NCI-H187 (cell line): ENCODE results near the gene STK24.

Experiments
- DNase-seq, 2 experiments: peaks; one replicate each; lab custom pipeline; 2025; lab: John Stamatoyannopoulos, UW

STK24 gene

DNA sequence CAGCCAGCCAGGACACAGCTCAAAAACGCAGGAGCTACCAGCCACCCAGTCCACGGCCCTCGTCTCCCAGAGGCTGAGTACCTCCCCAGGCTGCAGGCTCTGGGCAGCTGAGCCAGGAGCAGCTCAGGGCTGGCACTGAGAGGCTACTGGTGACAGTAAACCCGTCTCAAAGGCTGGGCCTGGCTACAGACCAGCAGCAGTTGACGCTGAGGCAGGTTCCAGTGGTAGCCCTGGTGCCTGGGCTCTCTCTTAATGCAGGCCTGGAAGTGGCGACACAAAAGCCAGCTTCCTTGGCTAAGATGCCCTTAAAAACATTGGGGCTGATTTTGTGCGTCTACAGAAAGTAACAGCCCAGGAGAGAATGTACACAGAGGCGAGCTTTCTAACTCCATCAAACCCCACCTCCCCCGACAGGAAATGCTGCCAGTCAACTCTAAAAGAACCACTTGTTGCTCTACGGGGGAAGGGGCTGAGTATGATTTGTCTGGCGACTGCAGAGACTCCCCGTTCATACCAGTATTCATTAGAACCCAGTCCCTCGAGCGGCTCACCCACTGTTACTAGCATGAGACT lies 126.3 kb downstream of the STK24 start:
- DNase-seq = no peak

DNA sequence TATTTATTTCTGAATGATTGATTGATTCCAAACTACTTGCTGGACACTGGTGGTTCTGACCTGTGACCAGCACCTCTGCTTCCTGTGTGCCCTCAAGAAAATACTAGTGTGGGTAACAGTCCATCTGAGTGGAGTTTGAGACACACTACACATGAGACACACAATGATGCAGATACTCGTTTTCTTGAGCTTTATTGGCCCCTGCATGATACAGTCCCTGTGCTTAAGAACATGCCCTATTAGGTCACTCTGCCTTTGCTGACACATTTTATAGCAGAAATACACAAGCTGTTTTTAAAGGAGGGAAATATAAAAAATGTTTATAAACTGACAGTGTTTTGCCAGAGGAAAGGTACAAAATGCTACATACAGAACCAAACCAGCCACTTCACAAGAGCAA lies 126.9 kb downstream of the STK24 start:
- DNase-seq = no peak

- DNase-seq = no peak
These were observed 127.6 kb downstream of the STK24 start for GRCh38 chr13:98449273-98449672.

DNA sequence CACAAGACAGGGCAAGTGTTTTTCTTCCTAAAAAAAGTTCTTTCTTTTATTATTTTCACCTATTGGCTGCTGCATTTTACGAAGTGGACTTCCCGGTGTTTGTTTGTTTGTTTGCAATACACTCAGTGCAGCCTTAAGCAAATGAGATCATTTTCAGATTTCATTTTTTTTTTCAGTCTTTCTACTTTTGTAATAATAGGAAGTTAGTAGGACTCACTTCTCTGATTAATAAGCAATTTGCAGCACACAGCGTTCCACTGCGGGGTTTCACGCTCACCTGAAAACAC lies 128.3 kb downstream of the STK24 start:
- DNase-seq = no peak

DNA sequence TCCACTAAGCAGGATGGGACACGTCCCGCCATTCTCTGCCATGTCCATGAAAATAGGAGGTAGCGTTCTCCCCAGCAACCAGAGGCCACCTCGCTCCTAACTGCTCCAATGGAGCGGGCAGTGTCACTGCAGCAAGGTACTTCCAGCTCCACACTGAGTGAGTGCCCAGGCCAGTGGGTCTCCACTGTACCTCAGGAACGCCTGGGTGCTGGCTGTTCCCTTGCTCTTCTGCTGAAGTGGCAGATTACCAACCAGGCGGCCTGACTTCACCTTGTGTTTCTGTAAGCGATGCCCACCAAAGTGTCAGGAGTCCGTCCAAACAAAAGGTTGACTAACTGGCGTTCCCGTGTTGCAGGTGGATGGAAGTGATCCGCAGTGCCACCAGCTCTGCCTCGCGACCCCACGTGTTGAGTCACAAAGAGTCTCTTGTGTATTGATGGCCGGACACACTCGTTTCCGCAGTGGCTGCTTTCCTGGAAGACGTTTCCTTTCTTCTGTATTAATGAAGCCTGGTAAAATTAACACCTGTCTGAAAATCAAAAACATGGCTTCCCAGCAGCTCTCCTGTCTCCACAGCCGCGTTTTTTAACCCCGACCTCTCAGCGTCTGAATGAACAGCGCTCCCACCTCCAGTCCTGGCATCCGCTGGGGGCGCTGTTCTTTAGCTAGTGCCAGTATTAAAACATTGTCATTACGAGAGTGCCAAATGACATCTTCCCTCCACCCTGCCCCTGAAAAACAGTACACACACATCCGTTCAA lies 128.8 kb downstream of the STK24 start:
- peak; percentile 56 to 77 for DNase-seq

DNA sequence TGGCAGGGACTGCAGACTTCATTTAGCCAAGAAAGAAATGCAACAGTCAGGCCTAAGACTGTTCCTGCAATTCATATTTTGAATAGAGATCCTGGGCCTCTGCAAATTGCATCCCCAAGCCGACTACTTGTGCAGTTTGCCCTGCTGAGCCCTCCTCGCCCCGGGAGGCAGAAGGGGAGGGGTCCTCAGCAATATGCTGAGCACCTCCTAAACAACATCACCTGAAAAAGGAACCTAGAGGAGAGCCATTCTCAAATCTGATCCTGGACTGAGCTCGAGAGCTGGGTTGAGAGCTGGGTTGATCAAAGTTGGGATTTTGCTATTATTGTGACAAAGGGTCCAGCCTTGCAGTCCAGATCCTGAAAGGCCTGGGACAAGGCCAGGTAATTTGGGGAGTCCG lies 129.8 kb downstream of the STK24 start:
- no peak for DNase-seq

DNA sequence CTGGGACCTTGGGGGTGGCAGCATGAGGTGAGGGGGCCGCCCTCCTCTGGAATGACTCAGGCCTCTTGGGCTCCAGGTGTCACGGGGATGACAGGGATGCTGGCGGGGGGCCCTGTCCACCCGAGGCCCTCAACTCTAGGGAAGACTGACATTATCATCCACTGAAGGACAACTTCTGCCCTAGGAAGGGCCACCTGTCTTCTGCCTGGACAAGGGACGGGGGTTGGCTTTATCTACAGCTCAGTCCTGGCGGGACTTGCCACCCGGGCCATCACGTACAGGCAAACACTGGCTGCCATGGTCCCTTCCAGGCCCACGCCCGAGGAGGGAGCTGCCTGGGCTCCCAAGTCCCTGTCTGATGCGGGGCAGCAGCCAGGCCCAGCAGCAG lies 130.7 kb downstream of the STK24 start:
- DNase-seq = no peak

DNA sequence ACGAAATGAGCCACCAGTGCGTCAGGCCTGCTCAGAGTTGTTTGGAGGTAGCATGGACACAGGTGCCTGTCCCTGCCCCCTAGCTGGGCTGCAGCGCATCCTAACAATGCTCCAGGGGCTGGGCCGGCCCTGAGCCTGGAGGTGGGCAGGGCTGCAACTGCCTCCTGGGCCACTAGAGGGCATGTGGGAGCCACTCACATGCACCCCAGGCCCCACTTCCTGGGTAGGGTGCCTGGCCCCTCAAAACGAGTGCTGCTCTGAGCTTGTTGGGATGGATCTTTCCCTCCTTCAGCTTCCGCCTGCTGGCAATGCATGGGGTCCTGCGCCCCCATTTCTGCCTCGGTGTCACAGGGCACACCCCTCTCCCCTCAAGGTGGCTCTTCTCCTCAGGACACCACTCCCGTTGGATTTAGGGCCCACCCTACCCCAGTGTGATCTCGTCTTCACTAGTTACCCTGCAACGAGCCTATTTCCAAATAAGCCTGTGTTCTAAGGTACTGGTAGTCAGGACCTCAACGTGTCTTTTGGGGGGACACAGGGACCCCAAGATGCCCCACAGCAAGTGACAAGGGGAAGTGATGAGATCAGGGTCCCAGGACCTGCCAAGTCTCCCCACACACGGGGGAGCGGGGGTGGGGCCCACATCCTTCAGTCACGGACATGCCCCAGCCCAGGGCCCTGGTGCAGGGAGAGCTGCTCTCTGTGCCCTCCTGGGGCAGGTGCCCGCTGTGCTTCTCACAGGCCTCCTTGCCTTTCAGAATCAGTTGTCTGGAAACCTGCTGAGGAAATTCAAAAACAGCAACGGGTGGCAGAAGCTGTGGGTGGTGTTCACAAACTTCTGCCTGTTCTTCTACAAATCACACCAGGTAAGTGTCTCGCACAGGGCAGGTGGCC lies 131.3 kb downstream of the STK24 start:
- peak; percentile 35 to 46 for DNase-seq

DNA sequence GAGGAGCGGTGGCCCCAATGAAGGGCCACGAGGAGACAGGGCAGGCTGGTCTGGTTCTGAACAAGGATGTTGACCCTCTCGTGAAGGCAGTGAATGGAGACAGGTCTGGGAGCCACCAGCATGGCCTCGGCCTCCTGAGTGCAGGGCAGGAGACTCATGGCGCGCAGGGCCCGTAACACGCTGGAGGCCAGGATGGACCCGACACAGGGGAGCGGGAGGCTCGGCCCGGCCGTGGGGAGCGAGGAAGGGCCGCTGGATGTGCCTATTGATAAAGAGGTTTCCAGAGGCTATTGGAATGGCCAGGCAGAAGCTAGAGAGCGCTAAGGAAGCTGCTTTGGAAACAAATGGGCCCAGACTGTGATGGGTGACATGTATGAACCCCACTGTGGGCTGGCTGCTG lies 132.5 kb downstream of the STK24 start:
- DNase-seq = no peak

DNA sequence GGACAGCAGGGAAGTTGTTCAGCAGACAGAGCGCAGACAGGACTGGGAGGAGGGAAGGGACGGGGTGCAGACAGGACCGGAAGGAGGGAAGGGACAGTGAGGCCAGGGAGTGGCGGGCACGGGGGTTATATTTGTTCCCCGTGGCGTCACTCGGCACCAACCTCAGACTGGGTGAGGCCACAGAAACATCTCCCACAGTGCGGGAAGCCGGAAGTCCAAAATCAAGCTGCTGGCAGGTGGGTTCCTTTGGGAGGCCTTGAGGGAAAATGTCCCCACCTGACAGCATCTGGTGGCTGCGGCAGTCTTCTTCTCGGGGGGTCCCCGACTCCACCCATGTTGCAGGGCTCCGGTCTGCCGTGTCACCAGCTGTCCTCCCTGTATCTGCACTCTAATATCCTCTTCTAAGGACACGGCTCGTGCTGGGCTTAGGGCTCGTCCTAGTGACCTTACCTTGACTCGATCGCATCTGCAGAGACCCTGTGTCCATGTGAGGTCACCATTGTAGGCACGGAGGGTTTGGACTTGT lies 133.0 kb downstream of the STK24 start:
- DNase-seq = no peak

DNA sequence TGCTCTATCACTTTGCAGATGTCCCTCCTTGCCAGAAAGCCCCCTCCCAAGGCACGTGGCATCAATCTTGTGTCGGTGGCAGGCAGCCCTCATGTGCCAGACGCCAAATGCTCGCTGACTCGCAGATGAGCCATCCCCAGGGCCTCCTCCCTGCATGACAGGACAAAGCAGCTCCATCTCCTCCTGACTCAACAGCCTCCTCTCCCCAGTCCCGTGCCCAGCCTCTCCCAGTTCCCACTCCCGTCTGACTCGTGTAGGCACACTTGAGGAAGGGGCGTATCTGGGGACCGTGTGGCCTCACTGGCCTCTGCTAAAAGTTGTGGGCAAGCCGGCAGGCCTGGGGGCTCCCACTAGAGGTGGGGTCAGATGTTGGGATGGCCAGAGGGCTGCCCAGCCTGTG lies 133.6 kb downstream of the STK24 start:
- DNase-seq = no peak

DNA sequence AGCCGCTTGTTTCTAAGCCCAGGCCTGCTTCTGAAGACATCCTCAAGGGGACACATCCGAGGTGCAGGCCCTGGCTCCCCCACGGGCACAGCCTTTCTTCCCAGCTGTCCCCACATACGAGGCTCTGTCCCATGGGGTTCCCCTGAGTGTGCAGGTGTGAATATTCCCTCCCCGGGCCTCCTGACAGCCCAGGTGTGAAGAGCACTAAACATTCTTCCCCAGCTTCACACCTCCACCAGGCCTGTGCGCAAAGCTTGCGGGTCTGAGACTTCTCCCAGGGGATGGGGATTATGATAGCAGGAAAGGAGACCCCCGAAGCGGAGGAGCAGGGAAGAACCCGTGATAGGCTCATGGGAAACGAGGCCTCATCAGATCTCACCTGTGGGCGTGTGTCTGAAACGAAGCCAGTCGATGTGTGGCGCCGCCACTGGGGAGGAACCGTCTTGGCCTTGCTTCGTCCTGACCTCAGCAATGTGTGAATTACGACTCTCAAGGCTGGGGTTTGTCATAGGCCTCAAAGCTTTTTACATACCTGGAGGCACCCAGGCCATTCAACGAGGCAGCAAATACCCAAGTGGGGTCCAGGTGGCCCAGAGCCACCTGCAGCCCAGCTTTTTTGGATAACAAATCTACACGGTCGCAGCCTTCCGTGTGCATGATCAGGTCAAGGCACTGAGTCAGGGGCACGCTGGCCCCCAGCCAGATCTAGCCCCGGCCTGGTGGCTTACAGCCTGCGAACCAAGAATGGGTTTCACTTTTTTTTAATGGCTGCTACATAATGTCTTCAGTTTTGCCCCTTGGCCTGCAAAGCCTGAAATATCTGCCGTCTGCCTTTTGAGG lies 134.3 kb downstream of the STK24 start:
- DNase-seq = no peak

DNA sequence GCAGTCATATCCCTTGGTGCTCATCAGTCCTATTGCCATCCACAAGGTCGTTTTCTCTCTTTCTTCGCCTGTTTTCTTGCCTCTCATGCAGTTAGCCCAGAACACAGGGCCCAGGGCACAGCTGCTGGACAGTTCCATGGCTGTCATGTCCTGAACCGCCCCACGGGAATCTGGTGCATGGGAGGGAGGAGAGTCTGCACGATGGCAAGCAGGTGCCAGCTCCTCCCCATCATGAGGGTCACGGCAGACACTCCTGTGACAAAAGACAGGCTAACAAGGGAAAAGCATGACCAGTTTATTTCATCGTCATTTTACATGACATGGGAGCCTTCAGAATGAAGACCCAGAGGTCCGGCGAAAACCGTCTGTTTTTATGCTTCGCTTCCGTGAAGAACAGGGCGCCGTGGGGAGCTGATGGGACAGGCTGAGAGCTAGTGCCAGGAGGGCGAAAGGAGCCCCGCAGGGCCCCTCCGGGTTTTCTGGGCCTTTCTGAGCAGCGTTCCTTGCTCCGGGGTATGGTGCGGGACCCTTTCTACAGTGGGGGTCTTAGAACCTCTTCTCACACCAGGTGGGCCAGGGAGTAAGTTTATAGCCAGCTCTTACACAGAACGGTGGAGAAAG lies 135.7 kb downstream of the STK24 start:
- DNase-seq = no peak

DNA sequence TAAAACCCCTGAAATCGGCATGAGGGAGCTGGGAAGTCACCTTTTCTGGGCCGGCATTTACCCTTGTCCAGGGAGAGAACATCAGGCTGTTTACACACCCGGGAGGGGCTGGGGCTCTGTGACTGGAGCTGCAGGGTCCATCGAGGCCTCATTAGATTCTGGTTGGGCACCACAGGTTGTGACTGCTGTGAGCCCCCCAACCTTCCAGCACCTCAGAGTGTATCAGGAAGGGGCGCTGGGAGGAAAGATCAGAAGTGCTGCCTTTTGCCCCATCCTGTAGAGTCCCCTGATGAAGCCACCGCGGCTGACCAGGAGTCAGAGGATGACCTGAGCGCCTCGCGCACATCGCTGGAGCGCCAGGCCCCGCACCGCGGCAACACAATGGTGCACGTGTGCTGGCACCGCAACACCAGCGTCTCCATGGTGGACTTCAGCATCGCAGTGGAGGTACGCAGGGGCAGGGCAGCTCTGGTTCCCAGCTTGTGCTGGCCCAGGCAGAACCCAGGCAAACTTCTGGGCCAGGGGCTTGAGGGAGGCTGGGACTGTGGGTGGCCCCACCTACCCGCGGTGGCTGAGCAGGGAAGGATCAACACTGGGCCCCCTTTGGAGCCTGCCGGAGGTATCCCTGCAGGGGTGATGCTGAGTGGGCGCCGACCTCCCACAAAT lies 136.4 kb downstream of the STK24 start:
- no peak for DNase-seq

GRCh38 chr13:98439896-98440295 lies 137.0 kb downstream of the STK24 start:
- no peak for DNase-seq

DNA sequence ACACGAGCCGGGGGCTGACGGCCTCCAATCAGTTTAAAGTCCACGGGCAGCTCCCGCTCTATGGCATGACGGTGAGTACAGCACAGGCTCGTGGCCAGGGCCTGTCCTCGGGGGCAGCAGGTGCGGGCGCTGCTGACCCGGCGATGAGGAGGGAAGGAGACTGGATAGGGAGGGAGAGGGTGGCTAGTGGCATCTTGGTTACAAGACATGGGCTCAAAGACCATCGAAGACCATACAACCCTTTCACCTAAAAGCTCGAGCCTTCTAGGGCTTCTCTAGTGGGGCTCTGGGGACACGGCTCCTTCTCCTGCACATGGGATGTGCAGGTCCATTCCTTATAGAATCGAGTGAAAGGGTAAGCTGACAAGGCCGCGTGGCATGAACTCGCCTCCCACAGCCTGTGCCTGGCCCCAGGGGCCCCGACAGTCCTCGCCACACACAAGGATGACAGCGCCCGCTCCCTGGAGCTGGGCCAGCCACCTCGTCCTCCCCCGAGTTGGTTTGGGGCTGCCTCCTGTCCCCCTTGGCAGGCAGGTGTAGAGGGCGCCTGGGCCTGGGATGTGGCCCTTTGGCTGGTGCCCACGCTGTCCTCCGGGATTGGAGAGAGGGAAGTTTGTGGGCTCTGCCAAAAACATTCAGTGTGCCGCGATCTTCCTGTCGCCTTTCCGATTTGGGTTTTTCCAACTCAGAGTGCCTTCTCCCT lies 137.6 kb downstream of the STK24 start:
- no peak for DNase-seq

- no peak for DNase-seq
These were observed 138.4 kb downstream of the STK24 start for GRCh38 chr13:98438246-98439125.

DNA sequence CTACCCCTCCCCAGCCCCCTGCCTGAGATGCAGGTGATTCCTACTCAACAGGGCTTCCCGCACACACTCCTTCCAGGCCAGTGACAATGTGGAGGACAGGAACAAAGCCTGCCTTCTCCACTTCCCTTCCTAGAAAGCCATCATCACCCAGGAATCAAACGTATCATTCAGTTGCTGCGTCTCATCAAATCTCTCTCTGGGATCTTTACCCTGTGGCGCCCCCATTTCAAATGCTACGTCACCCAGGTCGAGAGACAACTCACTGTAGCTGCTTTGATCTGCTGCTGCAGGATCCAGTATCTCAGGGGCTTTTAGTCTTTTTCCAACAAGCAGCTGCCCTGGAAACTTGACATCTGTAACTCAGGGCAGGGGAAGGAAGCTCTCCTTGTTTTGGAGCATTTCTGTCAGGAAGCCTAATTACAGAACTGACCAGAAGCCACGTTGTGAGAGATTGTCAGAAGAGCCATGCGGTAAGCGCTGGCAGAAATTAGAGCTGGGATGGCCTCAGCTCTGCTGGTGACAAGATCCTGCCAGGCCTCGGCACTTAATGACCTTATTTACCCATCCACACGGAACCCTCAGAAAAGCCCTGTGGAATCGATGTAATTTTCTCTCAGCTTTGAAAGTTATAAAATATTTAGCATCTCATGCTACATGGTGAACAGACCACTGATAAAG lies 140.5 kb downstream of the STK24 start:
- DNase-seq = no peak

DNA sequence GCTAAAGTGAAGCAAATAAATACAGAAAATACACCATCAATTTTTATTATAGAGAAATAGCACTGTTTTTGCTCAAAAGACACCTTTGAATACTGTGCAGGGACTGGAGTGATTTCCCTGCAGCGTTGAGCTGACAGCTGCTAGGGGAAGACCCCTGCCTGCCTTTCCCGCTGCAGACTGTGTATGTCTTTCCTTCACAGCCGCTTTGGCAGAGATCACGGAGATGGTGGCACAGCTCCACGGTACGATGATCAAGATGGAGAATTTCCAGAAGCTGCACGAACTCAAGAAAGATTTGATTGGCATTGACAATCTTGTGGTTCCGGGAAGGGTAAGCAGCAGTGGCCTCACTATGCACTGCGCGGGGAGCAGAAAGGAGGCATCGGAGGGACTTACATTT lies 141.5 kb downstream of the STK24 start:
- DNase-seq = no peak
